Measurements from ENCODE around the gene ZNF783. TPM values are rescaled to one million over a fixed set of nuclear protein-coding genes. Genes with fewer than 3 reads are reported as not detected.
"Not testable (repeated sequence)": the region's sequence is repeated elsewhere in the genome, so short reads cannot be mapped to it uniquely, and the experiment has no call there.

ZNF783 gene
- total RNA-seq, 6 experiments from 2014 or later = 7.8 to 8.9 (median 8.5) TPM

GRCh38 chr7:149232362-149232761 lies 29.6 kb upstream of the ZNF783 start:
- Mint-ChIP-seq H3K9me3 (peaks cover 4% of the 10 kb centered on the region; the same call in 1 of the 2 replicates), H3K27ac (peak overlapping the region; percentile 97), H3K36me3 (ENCODE audit: low read depth) (peaks cover 5% of the 10 kb centered on the region; the same call in 1 of the 2 replicates), H3K27me3 (ENCODE audit: insufficient read depth) (peaks cover 5% of the 10 kb centered on the region), H3K4me1 (ENCODE audit: low read depth) (peaks cover 27% of the 10 kb centered on the region), H3K4me3 (no peak overlapping the region)
- TF ChIP-seq CTCF (IDR thresholded peaks at IDR 0.05) = no peak
- DNase-seq = no peak

GRCh38 chr7:149233655-149234204 lies 28.3 kb upstream of the ZNF783 start:
- Mint-ChIP-seq H3K4me3 (peak overlapping the region; percentile 82), H3K4me1 (ENCODE audit: low read depth) (peaks cover 38% of the 10 kb centered on the region), H3K27ac (peak overlapping the region; percentile 97)
- H3K36me3 Mint-ChIP-seq (ENCODE audit: low read depth); H3K9me3 Mint-ChIP-seq; H3K27me3 Mint-ChIP-seq (ENCODE audit: insufficient read depth): not testable (repeated sequence)
- DNase-seq = peak; percentile 96

GRCh38 chr7:149237502-149237901 lies 24.5 kb upstream of the ZNF783 start:
- peaks cover 47% of the 10 kb centered on the region for H3K4me1 Mint-ChIP-seq (ENCODE audit: low read depth)
- H3K36me3 Mint-ChIP-seq (ENCODE audit: low read depth) = peaks cover 17% of the 10 kb centered on the region
- no peak overlapping the region for H3K4me3 Mint-ChIP-seq
- H3K27me3 Mint-ChIP-seq (ENCODE audit: insufficient read depth) = peaks cover 3% of the 10 kb centered on the region
- no peak for DNase-seq
- peak overlapping the region; percentile 85 for H3K27ac Mint-ChIP-seq
- H3K9me3 Mint-ChIP-seq = peaks cover 7% of the 10 kb centered on the region
- TF ChIP-seq CTCF (IDR thresholded peaks at IDR 0.05) = no peak

GRCh38 chr7:149238051-149238450 lies 23.9 kb upstream of the ZNF783 start:
- peak overlapping the region; percentile 85 for H3K27ac Mint-ChIP-seq
- no peak for TF ChIP-seq CTCF (IDR thresholded peaks at IDR 0.05)

GRCh38 chr7:149239345-149240143 lies 22.5 kb upstream of the ZNF783 start, which contains the start of gene ZNF212:
Gene ZNF212 (plus strand): TSS chr7:149239651. CDS start chr7:149239779, 128 bp downstream.
- DNase-seq = peak; percentile 88
- peaks cover 31% of the 10 kb centered on the region for H3K4me1 Mint-ChIP-seq (ENCODE audit: low read depth)
- peak within 1 kb of the TSS; percentile 89 for H3K27ac Mint-ChIP-seq
- peak; percentile 87 for TF ChIP-seq CTCF (IDR thresholded peaks at IDR 0.05)
- H3K9me3 Mint-ChIP-seq = peaks cover 9% of the 10 kb centered on the region
- peaks cover 18% of the 10 kb centered on the region for H3K36me3 Mint-ChIP-seq (ENCODE audit: low read depth)
- peak within 1 kb of the TSS; percentile 94 for H3K4me3 Mint-ChIP-seq
- H3K27me3 Mint-ChIP-seq (ENCODE audit: insufficient read depth) = no peaks in the 10 kb centered on the region; the same call in 1 of the 2 replicates

More at GRCh38 chr7:149238051-149238450, 23.9 kb upstream of the ZNF783 start:
- Mint-ChIP-seq H3K36me3 (ENCODE audit: low read depth) (peaks cover 23% of the 10 kb centered on the region), H3K4me3 (peak overlapping the region; percentile 43), H3K4me1 (ENCODE audit: low read depth) (peaks cover 42% of the 10 kb centered on the region), H3K27me3 (ENCODE audit: insufficient read depth) (peaks cover 3% of the 10 kb centered on the region), H3K9me3 (peaks cover 13% of the 10 kb centered on the region)
- DNase-seq = peak; percentile 71

- Mint-ChIP-seq H3K4me1 (ENCODE audit: low read depth) (peaks cover 42% of the 10 kb centered on the region), H3K4me3 (peak overlapping the region; percentile 94), H3K9me3 (peaks cover 9% of the 10 kb centered on the region), H3K27me3 (ENCODE audit: insufficient read depth) (no peaks in the 10 kb centered on the region; the same call in 1 of the 2 replicates), H3K36me3 (ENCODE audit: low read depth) (peaks cover 18% of the 10 kb centered on the region), H3K27ac (peak overlapping the region; percentile 89)
- DNase-seq = no peak
- no peak for TF ChIP-seq CTCF (IDR thresholded peaks at IDR 0.05)
Measured at GRCh38 chr7:149240637-149241036, 21.4 kb upstream of the ZNF783 start.
